ENCODE measurements around the gene SHD. TPM values are rescaled to one million over a fixed set of nuclear protein-coding genes. Genes with fewer than 3 reads are reported as not detected.

The SHD gene
- total and polyA plus RNA-seq, 4 donors: not detected

DNA sequence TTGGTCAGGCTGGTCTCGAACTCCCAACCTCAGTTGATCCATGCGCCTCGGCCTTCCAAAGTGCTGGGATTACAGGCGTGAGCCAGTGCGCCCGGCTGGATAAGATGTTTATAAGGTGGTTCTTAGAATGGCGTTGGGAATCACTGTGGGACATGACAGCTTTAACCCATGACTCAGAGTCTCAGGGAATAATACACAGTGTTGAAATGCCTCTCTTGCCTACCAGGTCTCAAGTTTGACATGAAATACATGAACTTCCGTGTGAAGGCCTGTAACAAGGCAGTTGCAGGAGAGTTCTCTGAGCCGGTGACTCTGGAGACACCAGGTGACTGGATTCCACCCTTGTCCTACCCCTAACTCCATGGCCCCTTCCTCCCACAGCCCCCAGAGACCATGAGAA, 37.9 kb downstream of the SHD start:
- no peaks in the 10 kb centered on the region for H3K4me1 ChIP-seq (ENCODE audit: control insufficient read depth in 5 of 5, insufficient read depth in 5 of 5, low read length in 5 of 5)
- peaks cover 0 to under 1% (median 0%) of the 10 kb centered on the region in 4 donors for H3K9me3 ChIP-seq (ENCODE audit: control insufficient read depth in 4 of 4, insufficient read depth in 3 of 4, low read length in 3 of 4)
- no peaks in the 10 kb centered on the region for H3K27me3 ChIP-seq (ENCODE audit: control insufficient read depth in 3 of 3, insufficient read depth in 3 of 3, low read length in 2 of 3)
- no peak for DNase-seq
- H3K27ac ChIP-seq (ENCODE audit: low read depth in 1 of 2, low read length in 1 of 2): no peak overlapping the region
- no peak overlapping the region for H3K9ac ChIP-seq (ENCODE audit: insufficient read depth in 1 of 2, low read length in 2 of 2)
- no peak overlapping the region for H3K4me3 ChIP-seq
- TF ChIP-seq, protein P1, sequence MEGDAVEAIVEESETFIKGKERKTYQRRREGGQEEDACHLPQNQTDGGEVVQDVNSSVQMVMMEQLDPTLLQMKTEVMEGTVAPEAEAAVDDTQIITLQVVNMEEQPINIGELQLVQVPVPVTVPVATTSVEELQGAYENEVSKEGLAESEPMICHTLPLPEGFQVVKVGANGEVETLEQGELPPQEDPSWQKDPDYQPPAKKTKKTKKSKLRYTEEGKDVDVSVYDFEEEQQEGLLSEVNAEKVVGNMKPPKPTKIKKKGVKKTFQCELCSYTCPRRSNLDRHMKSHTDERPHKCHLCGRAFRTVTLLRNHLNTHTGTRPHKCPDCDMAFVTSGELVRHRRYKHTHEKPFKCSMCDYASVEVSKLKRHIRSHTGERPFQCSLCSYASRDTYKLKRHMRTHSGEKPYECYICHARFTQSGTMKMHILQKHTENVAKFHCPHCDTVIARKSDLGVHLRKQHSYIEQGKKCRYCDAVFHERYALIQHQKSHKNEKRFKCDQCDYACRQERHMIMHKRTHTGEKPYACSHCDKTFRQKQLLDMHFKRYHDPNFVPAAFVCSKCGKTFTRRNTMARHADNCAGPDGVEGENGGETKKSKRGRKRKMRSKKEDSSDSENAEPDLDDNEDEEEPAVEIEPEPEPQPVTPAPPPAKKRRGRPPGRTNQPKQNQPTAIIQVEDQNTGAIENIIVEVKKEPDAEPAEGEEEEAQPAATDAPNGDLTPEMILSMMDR (IDR thresholded peaks at IDR 0.05; ENCODE audit: control extremely low read depth, extremely low read depth): no peak
- no peaks in the 10 kb centered on the region for H3K36me3 ChIP-seq (ENCODE audit: control insufficient read depth in 4 of 4, insufficient read depth in 4 of 4, low read length in 4 of 4)
- no peak for ATAC-seq (ENCODE audit: insufficient read depth, low FRiP score)
- 90 to 93% methylated on average over 9 of the region's 9 CpGs for WGBS, 2 donors

DNA sequence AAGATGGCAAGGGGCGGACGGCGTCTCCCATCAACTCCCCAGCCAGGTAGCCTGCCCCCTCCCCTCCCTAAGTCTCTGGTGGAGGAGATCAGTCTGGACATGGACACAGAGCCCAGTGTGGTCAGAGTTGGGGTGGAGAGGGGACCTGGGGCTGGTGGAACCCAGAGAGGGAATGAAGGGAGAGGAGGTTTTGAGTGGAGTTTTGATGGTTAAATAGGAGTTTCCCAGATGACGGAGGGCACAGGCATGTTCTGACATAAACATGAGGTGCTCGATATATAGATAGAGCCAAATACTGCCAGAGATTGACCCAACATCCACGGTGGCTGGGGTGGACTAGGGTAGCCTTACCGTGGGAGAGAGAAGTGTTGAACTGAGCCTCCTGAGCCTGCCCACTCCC, 39.4 kb downstream of the SHD start:
- no peaks in the 10 kb centered on the region for H3K9me3 ChIP-seq (ENCODE audit: control insufficient read depth in 4 of 4, insufficient read depth in 3 of 4, low read length in 3 of 4)
- no peaks in the 10 kb centered on the region for H3K27me3 ChIP-seq (ENCODE audit: control insufficient read depth in 3 of 3, insufficient read depth in 3 of 3, low read length in 2 of 3)
- WGBS, 2 donors: 92 to 98% methylated on average over 7 of the region's 7 CpGs
- H3K36me3 ChIP-seq (ENCODE audit: control insufficient read depth in 4 of 4, insufficient read depth in 4 of 4, low read length in 4 of 4): no peaks in the 10 kb centered on the region
- ATAC-seq (ENCODE audit: insufficient read depth, low FRiP score) (no peak), DNase-seq (no peak)
- no peak overlapping the region for H3K27ac ChIP-seq (ENCODE audit: low read depth in 1 of 2, low read length in 1 of 2)
- no peaks in the 10 kb centered on the region for H3K4me1 ChIP-seq (ENCODE audit: control insufficient read depth in 5 of 5, insufficient read depth in 5 of 5, low read length in 5 of 5)
- TF ChIP-seq, protein P1 (IDR thresholded peaks at IDR 0.05; ENCODE audit: control extremely low read depth, extremely low read depth): no peak
- H3K9ac ChIP-seq (ENCODE audit: insufficient read depth in 1 of 2, low read length in 2 of 2): no peak overlapping the region
- H3K4me3 ChIP-seq: no peak overlapping the region

DNA sequence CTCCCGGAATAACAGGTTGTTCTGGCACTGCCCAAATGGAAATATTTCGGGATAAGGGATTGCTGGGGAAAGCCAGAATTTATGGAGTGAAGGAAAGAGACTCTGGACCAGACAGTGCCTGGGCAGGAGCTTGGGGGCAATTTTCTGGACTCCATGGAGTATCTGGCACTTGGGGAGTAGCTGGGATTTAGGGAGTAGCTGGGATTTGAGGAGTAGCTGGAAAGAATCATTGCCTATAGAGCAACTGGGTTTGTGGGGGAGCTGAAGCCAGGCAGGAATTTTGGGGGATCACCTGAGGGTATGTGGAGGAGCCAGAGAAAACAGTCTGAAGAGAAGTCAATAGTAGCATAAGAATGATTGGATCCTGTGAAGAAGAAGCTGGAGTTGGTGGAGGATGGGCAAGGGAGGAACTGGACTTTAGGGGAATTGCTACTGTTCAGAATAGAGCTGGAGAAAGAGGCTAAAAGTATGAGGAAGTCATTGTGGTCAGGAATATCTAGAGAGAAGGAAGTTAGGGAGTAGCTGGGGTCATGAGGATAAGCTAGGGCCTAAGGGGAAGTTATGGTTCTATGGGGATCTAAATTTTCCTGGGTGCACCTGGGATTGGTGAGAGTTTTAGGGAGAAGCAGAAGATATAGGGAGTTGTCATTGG, 40.1 kb downstream of the SHD start:
- Histone ChIP-seq H3K27me3 (ENCODE audit: control insufficient read depth in 3 of 3, insufficient read depth in 3 of 3, low read length in 2 of 3) (no peaks in the 10 kb centered on the region), H3K4me3 (no peak overlapping the region), H3K4me1 (ENCODE audit: control insufficient read depth in 5 of 5, insufficient read depth in 5 of 5, low read length in 5 of 5) (no peaks in the 10 kb centered on the region), H3K36me3 (ENCODE audit: control insufficient read depth in 4 of 4, insufficient read depth in 4 of 4, low read length in 4 of 4) (no peaks in the 10 kb centered on the region), H3K9ac (ENCODE audit: insufficient read depth in 1 of 2, low read length in 2 of 2) (no peak overlapping the region), H3K9me3 (ENCODE audit: control insufficient read depth in 4 of 4, insufficient read depth in 3 of 4, low read length in 3 of 4) (no peaks in the 10 kb centered on the region), H3K27ac (ENCODE audit: low read depth in 1 of 2, low read length in 1 of 2) (no peak overlapping the region)
- ATAC-seq (ENCODE audit: insufficient read depth, low FRiP score) (no peak), DNase-seq (no peak)
- WGBS, 2 donors: 96 to 100% methylated on average over 2 of the region's 2 CpGs
- TF ChIP-seq, protein P1 (IDR thresholded peaks at IDR 0.05; ENCODE audit: control extremely low read depth, extremely low read depth): no peak

DNA sequence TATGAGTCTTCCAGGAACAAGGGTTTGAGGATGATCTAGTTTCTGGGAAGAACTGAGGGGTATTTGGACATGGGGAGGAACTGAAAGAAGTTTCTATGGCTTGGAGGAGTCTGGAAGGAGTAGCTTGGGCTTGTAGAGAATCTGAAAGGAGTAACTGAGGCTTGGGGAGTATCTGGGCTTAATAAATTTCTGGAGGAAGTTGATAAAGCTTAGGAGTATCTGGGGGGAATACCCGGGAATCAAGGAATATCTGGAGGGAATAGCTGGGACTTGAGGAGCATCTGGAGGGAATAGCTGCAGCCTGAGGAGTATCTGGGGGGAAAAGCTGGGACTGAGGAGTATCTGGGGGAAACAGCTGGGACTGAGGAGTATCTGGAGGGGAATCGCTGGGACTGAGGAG, 41.4 kb downstream of the SHD start:
- Histone ChIP-seq H3K4me3 (no peak overlapping the region), H3K9me3 (ENCODE audit: control insufficient read depth in 4 of 4, insufficient read depth in 3 of 4, low read length in 3 of 4) (no peaks in the 10 kb centered on the region), H3K27ac (ENCODE audit: low read depth in 1 of 2, low read length in 1 of 2) (no peak overlapping the region), H3K9ac (ENCODE audit: insufficient read depth in 1 of 2, low read length in 2 of 2) (no peak overlapping the region), H3K27me3 (ENCODE audit: control insufficient read depth in 3 of 3, insufficient read depth in 3 of 3, low read length in 2 of 3) (no peaks in the 10 kb centered on the region), H3K36me3 (ENCODE audit: control insufficient read depth in 4 of 4, insufficient read depth in 4 of 4, low read length in 4 of 4) (no peaks in the 10 kb centered on the region), H3K4me1 (ENCODE audit: control insufficient read depth in 5 of 5, insufficient read depth in 5 of 5, low read length in 5 of 5) (no peaks in the 10 kb centered on the region)
- TF ChIP-seq, protein P1 (IDR thresholded peaks at IDR 0.05; ENCODE audit: control extremely low read depth, extremely low read depth): no peak
- ATAC-seq (ENCODE audit: insufficient read depth, low FRiP score) (no peak), DNase-seq (no peak)
- 94 to 97% methylated on average over 2 of the region's 2 CpGs for WGBS, 2 donors
